Neutrophil (primary cell): ENCODE results near the gene HAO2.
"Not testable (repeated sequence)": the region's sequence is repeated elsewhere in the genome, so short reads cannot be mapped to it uniquely, and the experiment has no call there.

Source experiments
- H3K27ac ChIP-seq: fragments of 200-600 bp; sonication (generic); 2 replicates; pipeline ENCODE4 v1.5.1; 2016; ENCODE audit warnings: mild to moderate bottlenecking, moderate library complexity
- H3K27me3 ChIP-seq: fragments of 200-600 bp; sonication (generic); 2 replicates; pipeline ENCODE4 v1.6.0; 2016; ENCODE audit warnings: mild to moderate bottlenecking
- H3K36me3 ChIP-seq: fragments of 200-600 bp; sonication (generic); 2 replicates; pipeline ENCODE4 v1.5.1; 2017
- H3K4me1 ChIP-seq, 2 experiments: fragments of 200-600 bp in 1 of 2; sonication (generic) in 1 of 2; 1 replicate in 1 of 2; 2 replicates in 1 of 2; pipeline versions ENCODE4 v1.5.1 to v1.6.1; 2013 to 2016; ENCODE audit warnings: low read depth in 1 of 2, low read length in 1 of 2, mild to moderate bottlenecking in 1 of 2, moderate library complexity in 1 of 2; ENCODE audit not compliant: control insufficient read depth in 1 of 2, insufficient read depth in 1 of 2
- H3K4me3 ChIP-seq, 2 experiments: fragments of 200-600 bp in 1 of 2; sonication (generic) in 1 of 2; 1 replicate in 1 of 2; 2 replicates in 1 of 2; pipeline ENCODE4 v1.5.1; 2013 to 2016; ENCODE audit warnings: low read depth in 1 of 2, low read length in 1 of 2, mild to moderate bottlenecking in 1 of 2, moderate library complexity in 1 of 2
- H3K9me3 ChIP-seq: fragments of 200-600 bp; sonication (generic); 2 replicates; pipeline ENCODE4 v1.5.1; 2016
- CTCF ChIP-seq: fragments of 200-600 bp; sonication (generic); IDR thresholded peaks from 2 replicates; pipeline ENCODE4 v1.5.1; 2016; ENCODE audit warnings: antibody characterized with exemption

Gene HAO2

GRCh38 chr1:119331190-119331515 is 37.4 kb upstream of the HAO2 start:
- Histone ChIP-seq H3K4me1 (peaks cover 4 to 5% of the 10 kb centered on the region in 2 experiments), H3K36me3 (no peaks in the 10 kb centered on the region), H3K9me3 (no peaks in the 10 kb centered on the region), H3K27me3 (peaks cover 37% of the 10 kb centered on the region), H3K4me3 (no peak overlapping the region), H3K27ac (no peak overlapping the region)
- TF ChIP-seq CTCF: no peak

GRCh38 chr1:119331915-119332314 is 36.7 kb upstream of the HAO2 start:
- Histone ChIP-seq H3K27ac (no peak overlapping the region), H3K4me1 (peaks cover 4 to 5% of the 10 kb centered on the region in 2 experiments), H3K9me3 (no peaks in the 10 kb centered on the region), H3K36me3 (no peaks in the 10 kb centered on the region), H3K4me3 (no peak overlapping the region), H3K27me3 (peaks cover 29% of the 10 kb centered on the region)
- no peak for TF ChIP-seq CTCF

DNA sequence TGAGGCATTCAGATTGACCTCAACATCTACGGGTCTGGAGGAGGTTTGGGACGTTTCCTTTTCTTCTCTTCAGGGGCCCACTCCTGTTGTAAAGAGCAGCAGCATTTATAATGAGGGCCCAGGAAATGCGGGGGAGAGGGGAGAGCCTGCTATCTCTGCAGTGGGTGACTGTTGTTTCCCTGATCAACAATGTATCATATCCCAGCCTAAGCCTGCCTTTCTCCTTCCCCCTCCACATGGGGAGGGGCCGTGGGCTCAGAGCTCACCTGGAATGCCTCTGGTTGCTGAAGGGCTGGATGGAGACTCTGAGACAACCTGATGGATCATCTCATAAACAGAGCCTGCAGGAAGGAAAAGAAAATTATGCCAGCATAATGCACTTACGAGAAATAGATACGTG is 36.0 kb upstream of the HAO2 start:
- peaks cover 2 to 3% of the 10 kb centered on the region in 2 experiments for H3K4me1 ChIP-seq
- peaks cover 22% of the 10 kb centered on the region for H3K27me3 ChIP-seq
- H3K4me3 ChIP-seq: no peak overlapping the region
- no peaks in the 10 kb centered on the region for H3K9me3 ChIP-seq
- no peak for TF ChIP-seq CTCF
- no peak overlapping the region for H3K27ac ChIP-seq
- H3K36me3 ChIP-seq: no peaks in the 10 kb centered on the region

DNA sequence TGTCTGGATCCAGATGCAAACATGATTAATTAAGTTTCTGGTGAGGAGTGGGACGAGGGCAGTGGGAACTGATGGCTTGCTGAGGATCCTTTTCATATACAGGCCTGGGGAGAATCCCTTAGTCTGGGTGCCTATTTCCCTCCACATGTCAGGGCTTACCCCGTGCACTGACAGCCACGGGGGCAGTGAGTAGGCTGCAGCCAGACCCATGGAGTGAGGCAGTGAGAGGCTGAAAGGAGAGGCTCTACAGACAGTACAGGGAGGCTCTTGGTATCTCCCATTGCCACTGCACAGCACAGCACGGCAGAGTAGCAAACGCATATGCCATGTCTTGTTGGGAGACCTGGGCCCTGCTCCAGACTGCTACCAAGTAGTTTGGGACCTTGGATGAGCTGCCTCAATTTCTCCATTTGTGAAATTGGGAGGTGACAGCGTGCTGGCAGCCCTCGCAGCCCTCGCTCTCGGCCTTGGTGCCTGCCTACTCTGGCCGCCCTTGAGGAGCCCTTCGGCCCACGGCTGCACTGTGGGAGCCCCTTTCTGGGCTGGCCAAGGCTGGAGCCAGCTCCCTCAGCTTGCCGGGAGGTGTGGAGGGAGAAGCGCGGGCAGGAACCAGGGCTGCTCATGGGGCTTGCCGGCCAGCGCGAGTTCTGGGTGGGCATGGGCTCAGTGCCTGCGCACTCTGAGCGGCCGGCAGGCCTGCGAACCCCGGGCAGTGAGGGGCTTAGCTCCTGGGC is 35.3 kb upstream of the HAO2 start:
- no peaks in the 10 kb centered on the region for H3K4me1 ChIP-seq
- no peaks in the 10 kb centered on the region for H3K36me3 ChIP-seq
- no peak overlapping the region for H3K4me3 ChIP-seq
- no peak for TF ChIP-seq CTCF
- peaks cover 15% of the 10 kb centered on the region for H3K27me3 ChIP-seq
- H3K27ac ChIP-seq: no peak overlapping the region
- no peaks in the 10 kb centered on the region for H3K9me3 ChIP-seq

DNA sequence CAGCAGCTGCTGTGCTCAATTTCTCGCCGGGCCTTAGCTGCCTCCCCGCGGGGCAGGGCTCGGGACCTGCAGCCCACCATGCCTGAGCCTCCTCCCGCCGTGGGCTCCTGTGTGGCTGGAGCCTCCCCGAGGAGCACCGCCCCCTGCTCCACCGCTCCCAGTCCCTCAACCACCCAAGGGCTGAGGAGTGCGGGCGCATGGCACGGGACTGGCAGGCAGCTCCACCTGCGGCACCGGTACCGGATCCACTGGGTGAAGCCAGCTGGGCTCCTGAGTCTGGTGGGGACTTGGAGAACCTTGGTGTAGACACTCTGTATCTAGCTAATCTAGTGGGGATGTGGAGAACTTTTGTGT is 34.7 kb upstream of the HAO2 start:
- not testable (repeated sequence) for H3K36me3 ChIP-seq, H3K4me3 ChIP-seq, H3K9me3 ChIP-seq, H3K27ac ChIP-seq, H3K4me1 ChIP-seq, H3K27me3 ChIP-seq

DNA sequence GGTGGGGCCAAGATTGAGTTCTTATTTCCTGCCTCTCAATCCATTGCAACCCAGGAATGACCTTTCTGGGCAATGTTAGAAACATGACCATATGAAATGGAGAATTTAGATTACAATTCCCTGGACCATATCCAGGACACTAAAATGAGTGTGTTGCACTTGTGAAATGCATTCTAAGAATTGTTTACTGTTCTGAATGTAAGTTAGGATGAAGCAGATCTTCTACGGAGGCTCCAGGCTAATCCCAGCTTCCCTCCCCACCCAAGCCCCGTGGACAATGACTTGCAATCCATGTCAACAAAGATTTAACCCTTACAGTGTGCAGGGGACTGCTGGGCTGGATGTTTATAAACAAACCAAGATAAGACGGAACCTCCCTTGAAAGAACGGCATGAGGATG is 31.7 kb upstream of the HAO2 start:
- no peak overlapping the region for H3K4me3 ChIP-seq
- no peaks in the 10 kb centered on the region for H3K27me3 ChIP-seq
- no peaks in the 10 kb centered on the region for H3K9me3 ChIP-seq
- no peaks in the 10 kb centered on the region for H3K36me3 ChIP-seq
- TF ChIP-seq CTCF: no peak
- H3K27ac ChIP-seq: no peak overlapping the region
- H3K4me1 ChIP-seq: no peaks in the 10 kb centered on the region
